C4-2B (cell line): ENCODE measurements around the gene TENM4.
"Not testable (repeated sequence)": the region's sequence is repeated elsewhere in the genome, so short reads cannot be mapped to it uniquely, and the experiment has no call there.

Experiments
- H3K27ac ChIP-seq: fragments of 450-650 bp; 2 replicates; pipeline ENCODE4 v1.5.1; 2017
- ZFX ChIP-seq: fragments of 450-650 bp; IDR thresholded peaks from 2 replicates; pipeline ENCODE4 v1.6.1; 2017
- TF ChIP-seq, protein P1 (sequence below): fragments of 450-650 bp; conservative IDR thresholded peaks from 2 replicates; pipeline ENCODE4 v1.5.1; 2017; ENCODE audit warnings: mild to moderate bottlenecking

TENM4 gene

DNA sequence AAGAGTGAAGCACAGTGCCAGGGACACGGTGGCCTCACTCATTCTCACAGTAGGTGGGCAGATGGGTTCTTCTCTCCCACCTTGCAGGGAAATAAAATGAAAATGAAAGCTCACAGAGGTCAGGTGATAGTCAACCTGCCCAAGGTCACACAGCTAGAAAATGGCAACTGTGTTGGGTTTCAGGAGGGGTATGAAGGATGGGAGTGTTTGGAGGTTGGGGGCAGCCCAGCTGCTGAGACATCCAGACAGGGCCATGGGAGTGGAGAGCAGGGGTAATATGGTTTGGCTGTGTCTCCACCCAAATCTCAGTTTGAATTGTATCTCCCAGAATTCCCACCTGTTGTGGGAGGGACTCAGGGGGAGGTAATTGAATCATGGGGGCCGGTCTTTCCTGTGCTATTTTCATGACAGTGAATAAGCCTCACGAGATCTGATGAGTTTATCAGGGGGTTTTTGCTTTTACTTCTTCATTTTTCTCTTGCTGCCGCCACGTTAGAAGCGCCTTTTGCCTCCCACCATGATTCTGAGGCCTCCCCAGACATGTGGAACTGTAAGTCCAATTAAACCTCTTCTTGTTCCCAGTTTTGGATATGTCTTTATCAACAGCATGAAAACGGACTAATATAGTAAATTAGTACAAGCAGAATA lies 247.0 kb downstream of the TENM4 start:
- no peak overlapping the region for H3K27ac ChIP-seq
- TF ChIP-seq, protein P1, sequence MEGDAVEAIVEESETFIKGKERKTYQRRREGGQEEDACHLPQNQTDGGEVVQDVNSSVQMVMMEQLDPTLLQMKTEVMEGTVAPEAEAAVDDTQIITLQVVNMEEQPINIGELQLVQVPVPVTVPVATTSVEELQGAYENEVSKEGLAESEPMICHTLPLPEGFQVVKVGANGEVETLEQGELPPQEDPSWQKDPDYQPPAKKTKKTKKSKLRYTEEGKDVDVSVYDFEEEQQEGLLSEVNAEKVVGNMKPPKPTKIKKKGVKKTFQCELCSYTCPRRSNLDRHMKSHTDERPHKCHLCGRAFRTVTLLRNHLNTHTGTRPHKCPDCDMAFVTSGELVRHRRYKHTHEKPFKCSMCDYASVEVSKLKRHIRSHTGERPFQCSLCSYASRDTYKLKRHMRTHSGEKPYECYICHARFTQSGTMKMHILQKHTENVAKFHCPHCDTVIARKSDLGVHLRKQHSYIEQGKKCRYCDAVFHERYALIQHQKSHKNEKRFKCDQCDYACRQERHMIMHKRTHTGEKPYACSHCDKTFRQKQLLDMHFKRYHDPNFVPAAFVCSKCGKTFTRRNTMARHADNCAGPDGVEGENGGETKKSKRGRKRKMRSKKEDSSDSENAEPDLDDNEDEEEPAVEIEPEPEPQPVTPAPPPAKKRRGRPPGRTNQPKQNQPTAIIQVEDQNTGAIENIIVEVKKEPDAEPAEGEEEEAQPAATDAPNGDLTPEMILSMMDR: no peak
- no peak for TF ChIP-seq ZFX

DNA sequence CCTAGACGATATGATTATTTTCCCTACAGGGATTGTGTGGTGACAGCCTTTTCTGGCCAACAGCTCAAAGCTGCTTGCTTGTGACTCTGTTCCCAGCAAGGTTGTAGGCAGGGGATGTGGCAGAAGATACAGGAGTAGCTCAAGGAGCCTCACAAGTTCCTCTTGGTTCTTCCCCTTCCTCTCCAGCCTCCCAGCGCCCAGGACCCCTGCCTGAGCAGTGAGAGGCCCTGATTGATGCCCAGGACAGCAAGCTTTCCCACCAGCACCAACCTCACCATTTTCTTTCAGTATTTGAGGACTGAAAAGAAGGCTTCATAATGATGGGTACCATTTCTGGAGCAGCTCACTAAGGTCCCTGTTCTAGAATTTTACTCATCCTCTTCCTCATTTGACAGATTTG lies 248.0 kb downstream of the TENM4 start:
- H3K27ac ChIP-seq: no peak overlapping the region
- no peak for TF ChIP-seq ZFX
- TF ChIP-seq, protein P1: no peak

DNA sequence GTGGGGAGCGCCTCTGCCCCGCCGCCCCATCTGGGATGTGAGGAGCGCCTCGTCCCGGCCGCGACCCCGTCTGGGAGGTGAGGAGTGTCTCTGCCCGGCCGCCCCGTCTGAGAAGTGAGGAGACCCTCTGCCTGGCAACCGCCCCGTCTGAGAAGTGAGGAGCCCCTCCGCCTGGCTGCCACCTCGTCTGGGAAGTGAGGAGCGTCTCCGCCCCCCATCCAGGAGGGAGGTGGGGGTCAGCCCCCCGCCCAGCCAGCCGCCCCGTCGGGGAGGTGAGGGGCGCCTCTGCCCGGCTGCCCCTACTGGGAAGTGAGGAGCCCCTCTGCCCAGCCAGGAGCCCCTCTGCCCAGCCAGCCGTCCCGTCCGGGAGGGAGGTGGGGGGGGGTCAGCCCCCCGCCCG lies 249.1 kb downstream of the TENM4 start:
- H3K27ac ChIP-seq: not testable (repeated sequence)

DNA sequence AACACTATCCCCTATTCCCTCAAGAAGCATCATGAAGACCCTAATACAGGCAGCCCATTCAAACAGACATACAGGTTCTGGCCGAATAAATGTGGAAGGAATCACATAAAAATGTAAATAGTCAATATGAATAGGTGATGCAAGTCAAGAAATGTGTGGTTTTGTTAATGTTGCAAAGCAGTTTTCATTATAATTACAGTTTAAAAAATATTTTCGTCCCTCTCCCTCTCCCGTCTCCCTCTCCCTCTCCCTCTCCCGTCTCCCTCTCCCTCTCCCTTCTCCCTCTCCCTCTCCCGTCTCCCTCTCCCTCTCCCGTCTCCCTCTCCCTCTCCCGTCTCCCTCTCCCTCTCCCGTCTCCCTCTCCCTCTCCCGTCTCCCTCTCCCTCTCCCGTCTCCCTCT lies 250.3 kb downstream of the TENM4 start:
- H3K27ac ChIP-seq: not testable (repeated sequence)

DNA sequence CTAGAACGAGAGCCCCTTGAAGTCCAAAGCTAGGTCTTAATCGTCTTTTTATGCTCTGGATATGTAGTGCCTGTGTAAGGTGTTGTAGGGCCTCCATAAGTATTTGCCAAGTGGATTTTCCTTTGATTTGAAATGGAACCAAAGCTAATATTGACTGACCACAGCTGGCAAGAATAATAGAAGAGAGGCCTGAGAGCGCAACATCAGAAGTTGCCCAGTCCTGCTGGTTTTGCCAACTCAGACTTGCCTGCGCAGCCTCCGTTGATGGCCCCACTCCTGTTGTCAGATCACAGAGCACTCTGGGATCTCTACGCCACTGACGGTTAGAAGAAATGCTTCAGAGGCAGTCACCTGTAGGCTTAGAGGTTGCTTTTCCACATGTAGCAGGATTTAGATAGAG lies 251.2 kb downstream of the TENM4 start:
- no peak for TF ChIP-seq ZFX
- TF ChIP-seq, protein P1: no peak
- H3K27ac ChIP-seq: no peak overlapping the region

DNA sequence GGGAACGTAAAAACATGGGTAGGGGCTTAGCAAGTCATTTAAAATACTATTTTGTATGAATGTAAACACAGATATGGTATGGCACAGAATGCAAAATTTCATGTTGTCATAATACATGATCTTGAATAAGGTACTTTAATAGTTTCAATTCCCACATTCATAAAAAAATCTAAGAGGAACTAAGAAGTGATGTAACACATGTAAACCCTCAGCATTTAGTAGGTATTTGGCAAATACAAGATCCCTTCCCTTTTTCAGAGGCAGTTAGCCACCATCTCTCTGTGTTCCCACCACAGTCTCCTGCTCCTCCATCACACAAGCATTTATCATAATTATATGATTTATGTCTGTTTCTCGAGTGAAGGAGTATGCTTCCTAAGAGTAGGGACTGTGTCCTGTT lies 251.8 kb downstream of the TENM4 start:
- TF ChIP-seq, protein P1: no peak
- no peak for TF ChIP-seq ZFX
- no peak overlapping the region for H3K27ac ChIP-seq

DNA sequence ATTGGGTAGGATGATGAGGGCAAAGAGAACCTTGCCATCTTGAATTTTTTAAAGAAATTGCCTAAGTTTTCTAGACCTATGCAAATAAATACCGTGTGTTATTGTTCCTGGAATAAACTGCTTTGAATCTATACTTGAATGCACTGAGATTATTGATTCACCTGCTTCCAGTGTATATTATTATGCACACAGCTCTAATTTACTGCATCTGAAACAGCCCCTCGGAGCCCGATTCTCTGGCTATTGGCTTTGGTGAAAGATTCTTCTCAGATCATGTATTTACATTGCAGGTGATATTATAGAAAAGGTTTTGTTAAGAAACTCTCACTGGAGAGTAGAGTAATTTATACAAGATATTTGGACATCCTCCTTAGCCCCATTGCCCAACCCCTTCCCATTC lies 254.2 kb downstream of the TENM4 start:
- no peak overlapping the region for H3K27ac ChIP-seq
- TF ChIP-seq, protein P1: no peak
- TF ChIP-seq ZFX: no peak

DNA sequence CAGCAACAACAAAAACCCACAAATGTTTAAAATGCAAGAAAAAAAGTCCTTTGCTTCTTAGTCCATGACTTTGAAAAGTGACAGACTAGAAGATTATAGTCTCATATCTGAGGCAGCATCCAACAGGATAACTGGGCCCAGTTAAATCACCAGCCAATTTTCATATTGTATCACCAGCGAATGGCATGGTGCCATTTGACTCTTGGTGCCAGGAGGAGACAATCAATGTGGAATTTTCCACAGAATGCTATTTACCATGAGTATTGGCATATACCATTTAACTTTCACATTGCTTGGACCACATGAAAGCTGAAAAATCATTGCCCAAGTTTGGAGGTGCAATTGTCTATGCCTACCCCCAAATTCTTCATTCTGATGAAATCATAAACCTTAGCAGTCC lies 255.5 kb downstream of the TENM4 start:
- H3K27ac ChIP-seq: no peak overlapping the region
- no peak for TF ChIP-seq ZFX
- TF ChIP-seq, protein P1: no peak

DNA sequence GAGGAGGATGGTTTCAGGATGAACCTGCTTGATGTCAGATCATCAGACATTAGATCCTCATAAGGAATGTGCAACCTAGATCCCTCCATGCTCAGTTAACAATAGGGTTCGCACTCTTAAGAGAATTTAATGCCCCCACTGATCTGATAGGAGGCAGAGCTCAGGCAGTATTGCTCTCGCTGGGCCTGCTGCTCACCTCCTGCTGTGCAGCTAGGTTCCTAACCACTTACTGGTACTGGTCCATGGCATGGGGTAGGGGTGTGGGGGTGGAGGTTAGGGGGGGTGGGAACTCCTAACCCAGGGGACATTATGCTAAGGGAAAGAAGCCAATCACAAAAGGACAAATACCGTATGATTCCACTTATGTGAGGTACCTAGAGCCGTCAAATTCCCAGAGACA lies 256.5 kb downstream of the TENM4 start:
- H3K27ac ChIP-seq: no peak overlapping the region
- TF ChIP-seq, protein P1: no peak
- no peak for TF ChIP-seq ZFX
